Measurements from ENCODE around the gene CCDC158. TPM values are rescaled to one million over a fixed set of nuclear protein-coding genes. Genes with fewer than 3 reads are reported as not detected.

Gene CCDC158
- total and polyA plus RNA-seq, 10 donors = 0.02 to 0.24 (median 0.18) TPM; not detected in 4

DNA sequence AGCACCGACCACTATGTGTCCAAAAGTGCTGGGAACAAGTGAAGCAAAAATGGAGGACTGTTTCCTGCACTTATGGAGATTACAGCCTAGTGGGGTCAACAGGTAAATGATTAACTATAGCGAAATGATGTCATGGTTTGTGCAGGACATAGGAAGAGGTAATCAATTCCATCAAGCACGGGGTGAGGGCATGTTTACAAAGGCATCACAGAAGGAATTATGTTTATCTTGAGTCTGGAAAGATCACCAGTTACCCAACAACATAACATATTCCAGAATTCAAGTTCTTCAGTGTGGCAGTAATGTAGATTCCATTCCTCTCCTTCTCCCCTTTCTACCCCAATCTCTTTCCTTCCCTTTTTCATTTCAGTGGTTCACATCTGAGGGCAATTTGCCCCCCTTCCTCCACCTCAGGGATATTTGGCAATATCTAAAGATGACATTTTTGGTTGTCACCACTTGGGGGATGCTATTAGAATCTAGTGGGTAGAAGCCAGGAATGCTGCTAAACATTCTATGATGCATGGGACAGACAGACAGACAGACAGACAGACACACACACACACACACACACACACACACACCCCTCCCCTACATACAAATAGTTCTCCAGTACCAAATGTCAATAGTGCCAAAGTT, 145.3 kb downstream of the CCDC158 start:
- Histone ChIP-seq H3K27me3 (replicated peaks in 1 of 7) (no peaks in the 10 kb centered on the region), H3K36me3 (no peaks in the 10 kb centered on the region), H3K27ac (no peak overlapping the region), H3K4me1 (no peaks in the 10 kb centered on the region), H3K4me3 (no peak overlapping the region), H3K9me3 (no peaks in the 10 kb centered on the region)
- 68 to 84% (median 77%) methylated on average over 3 of the region's 3 CpGs for WGBS, 5 donors
- no peak for DNase-seq
- TF ChIP-seq, protein P1, sequence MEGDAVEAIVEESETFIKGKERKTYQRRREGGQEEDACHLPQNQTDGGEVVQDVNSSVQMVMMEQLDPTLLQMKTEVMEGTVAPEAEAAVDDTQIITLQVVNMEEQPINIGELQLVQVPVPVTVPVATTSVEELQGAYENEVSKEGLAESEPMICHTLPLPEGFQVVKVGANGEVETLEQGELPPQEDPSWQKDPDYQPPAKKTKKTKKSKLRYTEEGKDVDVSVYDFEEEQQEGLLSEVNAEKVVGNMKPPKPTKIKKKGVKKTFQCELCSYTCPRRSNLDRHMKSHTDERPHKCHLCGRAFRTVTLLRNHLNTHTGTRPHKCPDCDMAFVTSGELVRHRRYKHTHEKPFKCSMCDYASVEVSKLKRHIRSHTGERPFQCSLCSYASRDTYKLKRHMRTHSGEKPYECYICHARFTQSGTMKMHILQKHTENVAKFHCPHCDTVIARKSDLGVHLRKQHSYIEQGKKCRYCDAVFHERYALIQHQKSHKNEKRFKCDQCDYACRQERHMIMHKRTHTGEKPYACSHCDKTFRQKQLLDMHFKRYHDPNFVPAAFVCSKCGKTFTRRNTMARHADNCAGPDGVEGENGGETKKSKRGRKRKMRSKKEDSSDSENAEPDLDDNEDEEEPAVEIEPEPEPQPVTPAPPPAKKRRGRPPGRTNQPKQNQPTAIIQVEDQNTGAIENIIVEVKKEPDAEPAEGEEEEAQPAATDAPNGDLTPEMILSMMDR (IDR thresholded peaks at IDR 0.05 in 8 of 11, conservative IDR thresholded peaks at IDR 0.05 in 3 of 11) = no peak
- TF ChIP-seq POLR2A (IDR thresholded peaks at IDR 0.05) (no peak), POLR2AphosphoS5 (IDR thresholded peaks at IDR 0.05) (no peak)
- intact Hi-C loops (cut with DNase I; ENCODE audit: low total_unique reads) = no loop called here

DNA sequence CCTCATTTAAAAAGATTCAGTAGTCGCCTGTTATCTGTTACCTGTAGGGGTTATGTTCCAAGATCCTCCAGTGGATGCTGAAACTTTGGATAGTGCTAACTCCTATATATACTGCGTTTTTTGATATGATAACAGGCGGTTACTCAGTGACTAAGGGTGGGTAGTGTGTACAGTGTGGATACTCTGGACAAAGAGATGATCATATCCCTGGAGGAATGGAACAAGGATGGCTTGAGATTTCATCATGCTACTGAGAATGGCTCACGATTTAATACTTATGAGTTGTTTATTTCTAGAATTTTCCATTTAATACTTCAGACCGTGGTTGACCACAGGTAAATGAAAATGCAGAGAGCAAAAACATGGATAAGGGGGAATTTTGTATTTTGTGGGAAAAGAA, 147.9 kb downstream of the CCDC158 start:
- Histone ChIP-seq H3K9me3 (no peaks in the 10 kb centered on the region), H3K36me3 (no peaks in the 10 kb centered on the region), H3K4me3 (no peak overlapping the region), H3K27ac (no peak overlapping the region), H3K4me1 (no peaks in the 10 kb centered on the region), H3K27me3 (replicated peaks in 1 of 7) (no peaks in the 10 kb centered on the region)
- TF ChIP-seq, protein P1 (IDR thresholded peaks at IDR 0.05 in 8 of 11, conservative IDR thresholded peaks at IDR 0.05 in 3 of 11) = no peak
- intact Hi-C loops (cut with DNase I; ENCODE audit: low total_unique reads) = no loop called here
- DNase-seq = no peak
- 74 to 89% (median 77%) methylated on average over 5 of the region's 5 CpGs for WGBS, 5 donors

DNA sequence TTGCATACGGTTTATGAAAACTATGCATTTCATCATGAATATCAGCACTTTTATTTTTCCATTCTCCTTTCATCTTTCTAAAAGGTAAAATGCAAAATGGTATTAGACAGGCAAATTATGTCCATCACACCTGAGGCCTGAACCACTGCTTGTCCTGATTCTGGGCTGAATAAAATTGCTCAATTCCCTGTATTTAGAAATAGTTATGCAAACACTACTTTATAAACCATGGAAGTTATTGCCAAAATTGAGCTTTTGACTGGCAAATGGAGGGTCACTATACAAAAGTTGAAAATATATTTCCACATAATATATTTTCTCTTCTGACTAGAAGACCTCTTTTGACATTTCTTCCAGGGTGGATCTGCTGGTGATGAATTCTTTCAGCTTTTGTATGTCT, 148.4 kb downstream of the CCDC158 start:
- no peaks in the 10 kb centered on the region for H3K36me3 ChIP-seq
- no peaks in the 10 kb centered on the region for H3K27me3 ChIP-seq (replicated peaks in 1 of 7)
- no peaks in the 10 kb centered on the region for H3K4me1 ChIP-seq
- 2 to 88% (median 56%) methylated on average over 1 of the region's 1 CpG for WGBS, 5 donors
- H3K27ac ChIP-seq = no peak overlapping the region
- TF ChIP-seq, protein P1 (IDR thresholded peaks at IDR 0.05 in 8 of 11, conservative IDR thresholded peaks at IDR 0.05 in 3 of 11) = no peak
- TF ChIP-seq POLR2AphosphoS5 (IDR thresholded peaks at IDR 0.05) = no peak
- no peak for TF ChIP-seq POLR2A (IDR thresholded peaks at IDR 0.05)
- intact Hi-C loops (cut with DNase I; ENCODE audit: low total_unique reads) = no loop called here
- no peaks in the 10 kb centered on the region for H3K9me3 ChIP-seq
- H3K4me3 ChIP-seq = no peak overlapping the region
- no peak for DNase-seq

- no peaks in the 10 kb centered on the region for H3K9me3 ChIP-seq
- intact Hi-C loops (cut with DNase I; ENCODE audit: low total_unique reads) = no loop called here
- TF ChIP-seq POLR2A (IDR thresholded peaks at IDR 0.05) = no peak
- no peak for TF ChIP-seq POLR2AphosphoS5 (IDR thresholded peaks at IDR 0.05)
- TF ChIP-seq, protein P1 (IDR thresholded peaks at IDR 0.05 in 8 of 11, conservative IDR thresholded peaks at IDR 0.05 in 3 of 11) = no peak
These were observed 148.9 kb downstream of the CCDC158 start for GRCh38 chr4:76272073-76272472.

More at GRCh38 chr4:76272073-76272472, 148.9 kb downstream of the CCDC158 start:
- H3K4me1 ChIP-seq = no peaks in the 10 kb centered on the region
- no peaks in the 10 kb centered on the region for H3K36me3 ChIP-seq
- no peaks in the 10 kb centered on the region for H3K27me3 ChIP-seq (replicated peaks in 1 of 7)
- no peak for DNase-seq
- H3K27ac ChIP-seq = no peak overlapping the region
- H3K4me3 ChIP-seq = no peak overlapping the region
